ENCODE measurements around the gene JAKMIP1. TPM values are rescaled to one million over a fixed set of nuclear protein-coding genes. Genes with fewer than 3 reads are reported as not detected.

The JAKMIP1 gene
- polyA plus RNA-seq, 1 donor from 2014 or later, result 15.3 TPM

GRCh38 chr4:6194458-6195195, 5.7 kb downstream of the JAKMIP1 start:
- Histone ChIP-seq H3K9me3 (ENCODE audit: low read length) (no peaks in the 10 kb centered on the region), H3K36me3 (ENCODE audit: insufficient read depth, low read length) (no peaks in the 10 kb centered on the region), H3K4me2 (ENCODE audit: low read length) (no peak overlapping the region), H3K9me2 (ENCODE audit: insufficient read depth, low read length) (no peaks in the 10 kb centered on the region), H3K27me3 (ENCODE audit: insufficient read depth, low read depth, low read length) (peaks cover 26% of the 10 kb centered on the region), H3F3A (ENCODE audit: insufficient read depth, low read length, poor library complexity, severe bottlenecking) (no peaks in the 10 kb centered on the region), H2AFZ (ENCODE audit: low read depth, low read length) (no peak overlapping the region), H3K79me2 (replicated peaks; ENCODE audit: insufficient read depth, low read length) (no peaks in the 10 kb centered on the region), H3K4me3 (ENCODE audit: low read length) (no peak overlapping the region), H4K20me1 (ENCODE audit: insufficient read depth) (no peaks in the 10 kb centered on the region), H3K9ac (ENCODE audit: low read length) (no peak overlapping the region), H3K27ac (ENCODE audit: low read length) (no peak overlapping the region)
- TF ChIP-seq EZH2 (IDR thresholded peaks at IDR 0.05; ENCODE audit: borderline replicate concordance, insufficient read depth, low read length, poor library complexity, severe bottlenecking) (no peak), POLR2AphosphoS5 (IDR thresholded peaks at IDR 0.05) (no peak)

- H3K27me3 ChIP-seq (ENCODE audit: insufficient read depth, low read depth, low read length), result peaks cover 14% of the 10 kb centered on the region
- no peak overlapping the region for H2AFZ ChIP-seq (ENCODE audit: low read depth, low read length)
- TF ChIP-seq MXI1 (conservative IDR thresholded peaks at IDR 0.05; ENCODE audit: poor library complexity, severe bottlenecking) (no peak), POLR2AphosphoS5 (IDR thresholded peaks at IDR 0.05) (no peak), RAD21 (conservative IDR thresholded peaks at IDR 0.05) (no peak), EP300 (conservative IDR thresholded peaks at IDR 0.05; ENCODE audit: poor library complexity, severe bottlenecking) (no peak), SMC3 (conservative IDR thresholded peaks at IDR 0.05; ENCODE audit: poor library complexity) (no peak), REST (IDR thresholded peaks at IDR 0.05; ENCODE audit: borderline replicate concordance) (no peak), CTCF (IDR thresholded peaks at IDR 0.05; ENCODE audit: poor library complexity, severe bottlenecking) (no peak), TAF1 (IDR thresholded peaks at IDR 0.05; ENCODE audit: low read depth) (no peak), EZH2 (IDR thresholded peaks at IDR 0.05; ENCODE audit: borderline replicate concordance, insufficient read depth, low read length, poor library complexity, severe bottlenecking) (no peak)
- H3F3A ChIP-seq (ENCODE audit: insufficient read depth, low read length, poor library complexity, severe bottlenecking), result no peaks in the 10 kb centered on the region
- H3K4me2 ChIP-seq (ENCODE audit: low read length), result no peak overlapping the region
- H3K36me3 ChIP-seq (ENCODE audit: insufficient read depth, low read length), result no peaks in the 10 kb centered on the region
- no peaks in the 10 kb centered on the region for H4K20me1 ChIP-seq (ENCODE audit: insufficient read depth)
- H3K9ac ChIP-seq (ENCODE audit: low read length), result no peak overlapping the region
- no peaks in the 10 kb centered on the region for H3K79me2 ChIP-seq (replicated peaks; ENCODE audit: insufficient read depth, low read length)
- no peaks in the 10 kb centered on the region for H3K9me2 ChIP-seq (ENCODE audit: insufficient read depth, low read length)
- no peak overlapping the region for H3K27ac ChIP-seq (ENCODE audit: low read length)
- no peaks in the 10 kb centered on the region for H3K9me3 ChIP-seq (ENCODE audit: low read length)
- H3K4me3 ChIP-seq (ENCODE audit: low read length), result no peak overlapping the region
Observed at GRCh38 chr4:6193399-6193798, 7.0 kb downstream of the JAKMIP1 start.

Measured in neural cell (in vitro differentiated cells).